GM23338 (cell line): Measurements from ENCODE around the gene EPHA4. TPM values are rescaled to one million over a fixed set of nuclear protein-coding genes. Genes with fewer than 3 reads are reported as not detected.

Experiments
- ATAC-seq: fragments of 200-7000 bp; cut with Tn5 transposase; 3 replicates; pipeline ENCODE4 v1.9.1; 2020
- DNase-seq: peaks from one replicate; pipeline ENCODE4 v3.0.0-alpha.2; 2015; ENCODE audit warnings: low spot score
- H2AFZ ChIP-seq: fragments of 200-600 bp; sonication (generic); 2 replicates; pipeline ENCODE4 v1.8.0; 2016; ENCODE audit warnings: antibody characterized with exemption, mild to moderate bottlenecking, moderate library complexity
- H3F3A ChIP-seq: fragments of 200-600 bp; sonication (generic); replicated peaks from 2 replicates; pipeline ENCODE4 v1.8.0; 2017; ENCODE audit warnings: antibody characterized with exemption, mixed run types, low read depth
- H3K27ac ChIP-seq: fragments of 200-600 bp; sonication (generic); 2 replicates; pipeline ENCODE4 v1.6.1; 2016; ENCODE audit warnings: low read depth
- H3K27me3 ChIP-seq: fragments of 200-600 bp; sonication (generic); 2 replicates; pipeline ENCODE4 v1.8.0; 2016; ENCODE audit warnings: mild to moderate bottlenecking, mixed run types, moderate library complexity; ENCODE audit not compliant: insufficient read depth
- H3K36me3 ChIP-seq: fragments of 200-600 bp; sonication (generic); 2 replicates; pipeline ENCODE4 v1.8.0; 2016; ENCODE audit warnings: mild to moderate bottlenecking; ENCODE audit not compliant: insufficient read depth
- H3K4me1 ChIP-seq: fragments of 200-600 bp; sonication (generic); 2 replicates; pipeline ENCODE4 v1.8.0; 2016; ENCODE audit warnings: mild to moderate bottlenecking, moderate library complexity; ENCODE audit not compliant: insufficient read depth
- H3K4me2 ChIP-seq: fragments of 200-600 bp; sonication (generic); 2 replicates; pipeline ENCODE4 v1.7.1; 2017; ENCODE audit warnings: mixed run types
- H3K4me3 ChIP-seq: fragments of 200-600 bp; sonication (generic); 2 replicates; pipeline ENCODE4 v1.6.1; 2016; ENCODE audit warnings: mixed run types
- H3K79me2 ChIP-seq: fragments of 200-600 bp; sonication (generic); replicated peaks from 2 replicates; pipeline ENCODE4 v1.8.0; 2017; ENCODE audit warnings: mild to moderate bottlenecking; ENCODE audit not compliant: insufficient read depth
- H3K9me2 ChIP-seq: fragments of 200-600 bp; sonication (generic); 2 replicates; pipeline ENCODE4 v1.8.0; 2017; ENCODE audit not compliant: insufficient read depth
- H4K20me1 ChIP-seq: fragments of 200-600 bp; sonication (generic); replicated peaks from 2 replicates; pipeline ENCODE4 v1.8.0; 2017; ENCODE audit warnings: mild to moderate bottlenecking; ENCODE audit not compliant: insufficient read depth
- H3K27ac Mint-ChIP-seq: 2 replicates; pipeline ENCODE4 v1.8.0; 2020; ENCODE audit warnings: inconsistent platforms, mild to moderate bottlenecking, moderate library complexity, mixed read lengths
- H3K27me3 Mint-ChIP-seq: 3 replicates; pipeline ENCODE4 v1.8.0; 2022; ENCODE audit warnings: low read depth, mild to moderate bottlenecking, moderate library complexity, mixed read lengths, inconsistent platforms; ENCODE audit not compliant: insufficient read depth, poor library complexity
- H3K36me3 Mint-ChIP-seq: 3 replicates; pipeline ENCODE4 v1.8.0; 2021; ENCODE audit warnings: low read depth, mild to moderate bottlenecking, inconsistent platforms, moderate library complexity, mixed read lengths
- H3K4me1 Mint-ChIP-seq: 3 replicates; pipeline ENCODE4 v1.8.0; 2020; ENCODE audit warnings: mild to moderate bottlenecking, inconsistent platforms, mixed read lengths
- H3K4me3 Mint-ChIP-seq: 3 replicates; pipeline ENCODE4 v1.8.0; 2021; ENCODE audit warnings: moderate library complexity, mild to moderate bottlenecking, inconsistent platforms, mixed read lengths
- H3K9me3 Mint-ChIP-seq: 3 replicates; pipeline ENCODE4 v1.8.0; 2020; ENCODE audit warnings: moderate library complexity, mild to moderate bottlenecking, inconsistent platforms, mixed read lengths
- CREB1 ChIP-seq: fragments of 250-450 bp; sonication (Bioruptor Pico); IDR thresholded peaks from 2 replicates; pipeline ENCODE4 v1.5.0; 2020; ENCODE audit warnings: low read depth, mild to moderate bottlenecking, moderate library complexity
- CTCF ChIP-seq, 2 experiments: fragments of 200-600 bp in 1 of 2; sonication (generic) in 1 of 2; conservative IDR thresholded peaks; 2 replicates each; pipeline versions ENCODE4 v1.5.1 to v1.6.1; 2016 to 2017; ENCODE audit warnings: antibody characterized with exemption in 2 of 2, low read depth in 2 of 2, mild to moderate bottlenecking in 2 of 2, moderate library complexity in 1 of 2
- ETS1 ChIP-seq: IDR thresholded peaks from 2 replicates; pipeline ENCODE4 v1.6.1; 2016; ENCODE audit warnings: antibody characterized with exemption
- EZH2 ChIP-seq: fragments of 200-600 bp; sonication (generic); IDR thresholded peaks from one replicate; pipeline ENCODE4 v1.8.0; 2017; ENCODE audit warnings: antibody characterized with exemption, mild to moderate bottlenecking, low read depth; ENCODE audit not compliant: unreplicated experiment
- EZH2phosphoT487 ChIP-seq: fragments of 200-600 bp; sonication (generic); IDR thresholded peaks from one replicate; pipeline ENCODE4 v1.8.1; 2018; ENCODE audit warnings: antibody characterized with exemption; ENCODE audit not compliant: unreplicated experiment
- POLR2AphosphoS5 ChIP-seq: IDR thresholded peaks from 2 replicates; pipeline ENCODE4 v1.6.1; 2016; ENCODE audit warnings: antibody characterized with exemption, low read depth
- REST ChIP-seq: IDR thresholded peaks from one replicate; pipeline ENCODE4 v1.6.1; 2018; ENCODE audit warnings: antibody characterized with exemption; ENCODE audit not compliant: unreplicated experiment
- ZNF331 ChIP-seq: fragments of 250-450 bp; sonication (Bioruptor Pico); IDR thresholded peaks from 2 replicates; pipeline ENCODE4 v1.5.0; 2020; ENCODE audit warnings: low read depth, mild to moderate bottlenecking, moderate library complexity
- ZNF462 ChIP-seq: fragments of 250-450 bp; sonication (Bioruptor Pico); IDR thresholded peaks from 2 replicates; pipeline ENCODE4 v1.5.0; 2020; ENCODE audit warnings: mild to moderate bottlenecking, moderate library complexity
- polyA plus RNA-seq: library from polyadenylated mRNA; unstranded; fragments of >200 nt; fragmentation: Nextera tagmentation; extraction: Ambion mirVana; gene quantifications from 2 replicates; pipeline ENCODE4 v1.2.1, GENCODE V29; 2016
- total RNA-seq: library from RNA; depleted of rRNA; stranded (reverse); fragments of >200 nt; shearing (Covaris generic); gene quantifications from 2 replicates; pipeline ENCODE4 v1.2.3, GENCODE V29; 2014

Gene EPHA4
- total and polyA plus RNA-seq, 2 experiments from 2014 or later, result 4.1 to 6.2 TPM

- no peak for TF ChIP-seq ZNF462
- no peak for TF ChIP-seq CREB1 (CRISPR knock-in tag)
- TF ChIP-seq ZNF331 (CRISPR knock-in tag), result no peak
- TF ChIP-seq CTCF (conservative IDR thresholded peaks at IDR 0.05; ENCODE audit: low read depth in 2 of 2), result no peak
Observed at GRCh38 chr2:221596192-221596591, 24.1 kb upstream of the EPHA4 start (continued).

- no peaks in the 10 kb centered on the region for H3K9me3 Mint-ChIP-seq
- no peaks in the 10 kb centered on the region for H4K20me1 ChIP-seq
- no peaks in the 10 kb centered on the region for H3K9me2 ChIP-seq
- no peak overlapping the region for H2AFZ ChIP-seq
- peaks cover 15% of the 10 kb centered on the region; the same call in 2 of the 3 replicates for H3K4me1 Mint-ChIP-seq
- no peaks in the 10 kb centered on the region for H3K79me2 ChIP-seq
- no peaks in the 10 kb centered on the region for H3K27me3 ChIP-seq
- no peaks in the 10 kb centered on the region for H3F3A ChIP-seq
- H3K27ac Mint-ChIP-seq, result no peak overlapping the region
- H3K27ac ChIP-seq, result no peak overlapping the region
- no peak overlapping the region for H3K4me3 ChIP-seq
- peaks cover 15% of the 10 kb centered on the region for H3K4me1 ChIP-seq
- no peak for ATAC-seq
- H3K36me3 Mint-ChIP-seq, result no peaks in the 10 kb centered on the region
- no peak for DNase-seq
- no peak overlapping the region for H3K4me3 Mint-ChIP-seq
- H3K4me2 ChIP-seq, result no peak overlapping the region
- H3K27me3 Mint-ChIP-seq, result peaks cover 2% of the 10 kb centered on the region
- no peaks in the 10 kb centered on the region for H3K36me3 ChIP-seq
- no peak for TF ChIP-seq REST
- TF ChIP-seq EZH2phosphoT487, result no peak
- no peak for TF ChIP-seq ZNF331 (CRISPR knock-in tag)
- TF ChIP-seq EZH2, result no peak
- no peak for TF ChIP-seq CREB1 (CRISPR knock-in tag)
- TF ChIP-seq ETS1, result no peak
- no peak for TF ChIP-seq CTCF (conservative IDR thresholded peaks at IDR 0.05; ENCODE audit: low read depth in 2 of 2)
- TF ChIP-seq POLR2AphosphoS5, result no peak
Observed at GRCh38 chr2:221590861-221591365, 18.8 kb upstream of the EPHA4 start.
